ENCODE data around the gene NFATC2IP. TPM values are rescaled to one million over a fixed set of nuclear protein-coding genes. Genes with fewer than 3 reads are reported as not detected.
"Not testable (repeated sequence)": the region's sequence is repeated elsewhere in the genome, so short reads cannot be mapped to it uniquely, and the experiment has no call there.

The NFATC2IP gene
- polyA plus RNA-seq, 4 donors = 30.7 to 40.7 (median 33.2) TPM

DNA sequence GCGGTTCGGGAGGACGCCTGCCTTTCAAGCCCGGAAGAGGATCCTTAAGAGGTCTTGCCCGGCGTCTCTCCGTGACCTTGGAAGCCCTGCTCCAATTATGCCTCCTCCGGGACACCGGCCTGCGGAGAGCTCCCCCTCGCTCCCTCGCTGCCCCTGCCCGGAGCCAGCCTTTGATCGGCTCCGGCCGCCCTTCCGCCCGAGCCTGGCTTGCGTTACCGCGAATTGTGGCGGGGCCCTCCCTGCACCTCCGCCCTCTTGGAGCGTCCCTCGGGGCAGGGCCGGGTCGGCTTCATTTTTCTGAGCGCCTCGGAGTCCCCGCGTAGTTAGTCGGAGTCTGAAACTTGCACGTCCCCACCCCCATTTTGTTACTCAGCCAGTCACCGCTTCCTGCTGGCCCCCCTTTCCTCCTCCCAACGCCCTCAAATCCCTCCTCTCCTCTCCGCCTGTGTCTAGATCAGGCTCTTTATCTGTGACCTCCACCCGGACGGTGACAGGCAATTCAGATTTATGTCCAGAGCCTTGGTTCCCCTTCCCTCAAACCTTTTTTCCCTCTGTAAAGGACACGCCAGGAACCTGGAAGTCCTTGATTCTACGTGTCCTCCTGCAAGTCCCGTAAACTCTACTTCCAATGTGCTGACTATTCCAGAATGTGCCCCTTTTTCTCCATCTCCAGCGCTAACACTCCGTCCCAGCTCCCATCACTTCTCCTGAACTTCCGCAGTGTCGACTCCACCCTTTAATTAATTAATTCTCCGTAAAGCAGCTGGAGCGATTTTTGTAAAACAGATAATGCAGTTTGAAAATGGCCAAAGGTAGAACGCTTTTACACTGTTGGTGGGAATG, 25.1 kb upstream of the NFATC2IP start:
- peak; percentile 52 to 74 (median 72) for DNase-seq (ENCODE audit: low read depth in 4 of 4, low spot score in 3 of 4)

DNA sequence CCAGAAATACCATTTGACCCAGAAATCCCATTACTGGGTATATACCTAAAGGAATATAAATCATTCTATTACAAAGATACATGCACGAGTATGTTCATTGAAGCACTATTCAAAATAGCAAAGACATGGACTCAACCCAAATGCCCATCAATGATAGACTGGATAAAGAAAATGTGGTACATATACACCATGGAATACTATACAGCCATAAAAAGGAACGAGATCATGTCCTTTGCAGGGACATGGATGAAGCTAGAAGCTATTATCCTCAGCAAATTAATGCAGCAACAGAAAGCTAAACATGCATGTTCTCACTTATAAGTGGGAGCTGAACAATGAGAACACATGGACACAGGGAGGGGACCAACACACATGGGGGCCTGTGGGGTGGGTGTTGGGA, 24.5 kb upstream of the NFATC2IP start:
- DNase-seq (ENCODE audit: low read depth in 4 of 4, low spot score in 3 of 4) = not testable (repeated sequence)

DNA sequence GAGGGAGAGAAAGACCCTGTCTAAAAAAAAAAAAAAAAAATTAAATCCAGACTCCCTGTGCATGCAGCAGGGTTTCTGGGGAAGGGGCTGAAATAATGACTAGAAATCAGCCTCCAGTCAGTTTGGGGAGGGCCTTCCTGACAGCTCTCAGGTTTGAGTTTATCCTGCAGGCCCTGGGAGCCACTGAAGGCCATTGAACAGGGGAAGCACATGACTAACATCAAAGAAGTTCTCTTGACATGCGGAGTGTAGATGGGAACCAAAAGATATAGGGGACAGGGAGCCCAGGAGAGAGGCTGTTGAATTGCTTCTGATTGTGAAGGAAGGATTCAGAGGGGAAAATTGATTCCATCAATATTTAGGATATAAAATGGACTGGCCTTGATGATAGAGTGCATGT, 22.9 kb upstream of the NFATC2IP start:
- DNase-seq (ENCODE audit: low read depth in 4 of 4, low spot score in 3 of 4) = no peak

DNA sequence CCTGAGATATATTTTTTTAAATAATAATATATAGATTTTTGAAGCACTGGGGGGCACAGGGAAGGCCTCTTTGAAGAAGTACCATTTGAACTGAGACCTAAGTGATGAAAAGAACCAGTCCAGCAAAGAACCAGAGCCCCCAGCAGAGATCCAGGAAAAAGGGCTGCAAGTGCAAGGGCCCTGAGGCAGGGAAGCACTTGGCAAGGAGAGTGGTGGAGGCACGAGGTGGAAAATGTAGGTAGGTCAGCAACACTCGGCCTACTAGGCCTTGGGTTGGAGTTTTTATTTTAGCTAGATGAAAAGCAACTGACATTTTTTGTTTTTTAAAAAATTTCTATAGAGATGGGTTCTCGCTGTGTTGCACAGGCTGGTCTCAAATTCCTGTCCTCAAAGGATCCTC, 20.5 kb upstream of the NFATC2IP start:
- no peak for DNase-seq (ENCODE audit: low read depth in 4 of 4, low spot score in 3 of 4)

DNA sequence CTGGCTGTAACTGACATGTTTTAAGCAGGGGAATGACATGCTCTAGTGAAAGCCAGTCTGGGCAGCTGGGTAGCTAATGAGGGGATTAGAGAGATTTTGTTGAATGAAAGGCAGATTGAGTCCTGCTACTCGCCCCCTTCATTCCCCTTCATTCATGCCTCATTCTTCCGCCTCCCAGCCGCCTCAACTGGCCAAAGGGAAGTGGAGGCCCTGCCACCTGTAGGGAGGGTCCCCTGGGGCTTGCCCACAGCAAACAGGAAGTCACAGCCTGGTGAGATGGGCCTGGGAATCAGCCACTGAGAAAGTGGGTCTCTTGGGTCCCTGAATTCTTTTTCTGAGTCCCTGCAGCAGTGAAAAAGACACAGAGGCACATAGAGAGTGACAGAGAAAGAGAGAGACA, 20.1 kb upstream of the NFATC2IP start:
- DNase-seq (ENCODE audit: low read depth in 4 of 4, low spot score in 3 of 4) = no peak

DNA sequence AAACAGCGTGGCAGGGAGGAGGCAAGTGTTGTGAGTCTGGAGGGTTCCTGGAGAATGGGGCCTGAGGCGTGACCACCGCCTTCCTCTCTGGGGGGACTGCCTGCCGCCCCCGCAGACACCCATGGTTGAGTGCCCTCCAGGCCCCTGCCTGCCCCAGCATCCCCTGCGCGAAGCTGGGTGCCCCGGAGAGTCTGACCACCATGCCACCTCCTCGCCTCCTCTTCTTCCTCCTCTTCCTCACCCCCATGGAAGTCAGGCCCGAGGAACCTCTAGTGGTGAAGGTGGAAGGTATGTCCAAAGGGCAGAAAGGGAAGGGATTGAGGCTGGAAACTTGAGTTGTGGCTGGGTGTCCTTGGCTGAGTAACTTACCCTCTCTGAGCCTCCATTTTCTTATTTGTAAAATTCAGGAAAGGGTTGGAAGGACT, 18.9 kb upstream of the NFATC2IP start, which contains the start of gene CD19:
TSS of gene CD19 (plus strand) at position 171 of the 425 bp plus-strand sequence. CDS start at position 201, 30 bp downstream.
- DNase-seq (ENCODE audit: low read depth in 4 of 4, low spot score in 3 of 4) = no peak

DNA sequence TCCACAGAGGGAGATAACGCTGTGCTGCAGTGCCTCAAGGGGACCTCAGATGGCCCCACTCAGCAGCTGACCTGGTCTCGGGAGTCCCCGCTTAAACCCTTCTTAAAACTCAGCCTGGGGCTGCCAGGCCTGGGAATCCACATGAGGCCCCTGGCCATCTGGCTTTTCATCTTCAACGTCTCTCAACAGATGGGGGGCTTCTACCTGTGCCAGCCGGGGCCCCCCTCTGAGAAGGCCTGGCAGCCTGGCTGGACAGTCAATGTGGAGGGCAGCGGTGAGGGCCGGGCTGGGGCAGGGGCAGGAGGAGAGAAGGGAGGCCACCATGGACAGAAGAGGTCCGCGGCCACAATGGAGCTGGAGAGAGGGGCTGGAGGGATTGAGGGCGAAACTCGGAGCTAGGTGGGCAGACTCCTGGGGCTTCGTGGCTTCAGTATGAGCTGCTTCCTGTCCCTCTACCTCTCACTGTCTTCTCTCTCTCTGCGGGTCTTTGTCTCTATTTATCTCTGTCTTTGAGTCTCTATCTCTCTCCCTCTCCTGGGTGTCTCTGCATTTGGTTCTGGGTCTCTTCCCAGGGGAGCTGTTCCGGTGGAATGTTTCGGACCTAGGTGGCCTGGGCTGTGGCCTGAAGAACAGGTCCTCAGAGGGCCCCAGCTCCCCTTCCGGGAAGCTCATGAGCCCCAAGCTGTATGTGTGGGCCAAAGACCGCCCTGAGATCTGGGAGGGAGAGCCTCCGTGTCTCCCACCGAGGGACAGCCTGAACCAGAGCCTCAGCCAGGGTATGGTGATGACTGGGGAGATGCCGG, 18.2 kb upstream of the NFATC2IP start:
- DNase-seq (ENCODE audit: low read depth in 4 of 4, low spot score in 3 of 4) = no peak

DNA sequence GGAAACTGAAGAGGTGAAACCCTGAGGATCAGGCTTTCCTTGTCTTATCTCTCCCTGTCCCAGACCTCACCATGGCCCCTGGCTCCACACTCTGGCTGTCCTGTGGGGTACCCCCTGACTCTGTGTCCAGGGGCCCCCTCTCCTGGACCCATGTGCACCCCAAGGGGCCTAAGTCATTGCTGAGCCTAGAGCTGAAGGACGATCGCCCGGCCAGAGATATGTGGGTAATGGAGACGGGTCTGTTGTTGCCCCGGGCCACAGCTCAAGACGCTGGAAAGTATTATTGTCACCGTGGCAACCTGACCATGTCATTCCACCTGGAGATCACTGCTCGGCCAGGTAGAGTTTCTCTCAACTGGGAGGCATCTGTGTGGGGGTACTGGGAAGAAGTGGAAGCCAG, 17.6 kb upstream of the NFATC2IP start:
- no peak for DNase-seq (ENCODE audit: low read depth in 4 of 4, low spot score in 3 of 4)

DNA sequence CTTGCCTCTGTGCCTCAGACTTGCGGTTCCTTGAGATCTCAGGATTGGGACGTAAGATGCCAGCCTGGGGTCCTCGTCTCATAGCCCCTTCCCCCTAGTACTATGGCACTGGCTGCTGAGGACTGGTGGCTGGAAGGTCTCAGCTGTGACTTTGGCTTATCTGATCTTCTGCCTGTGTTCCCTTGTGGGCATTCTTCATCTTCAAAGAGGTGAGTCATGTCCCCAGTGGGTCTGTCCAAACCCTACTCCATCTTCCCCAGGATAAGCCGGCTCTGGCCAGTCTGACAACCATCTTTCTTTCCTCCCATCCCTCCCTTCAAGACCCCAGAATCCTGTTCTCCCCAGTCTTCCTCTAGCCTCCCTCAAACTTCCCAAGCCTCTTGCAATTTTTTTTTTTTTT, 15.4 kb upstream of the NFATC2IP start:
- no peak for DNase-seq (ENCODE audit: low read depth in 4 of 4, low spot score in 3 of 4)

DNA sequence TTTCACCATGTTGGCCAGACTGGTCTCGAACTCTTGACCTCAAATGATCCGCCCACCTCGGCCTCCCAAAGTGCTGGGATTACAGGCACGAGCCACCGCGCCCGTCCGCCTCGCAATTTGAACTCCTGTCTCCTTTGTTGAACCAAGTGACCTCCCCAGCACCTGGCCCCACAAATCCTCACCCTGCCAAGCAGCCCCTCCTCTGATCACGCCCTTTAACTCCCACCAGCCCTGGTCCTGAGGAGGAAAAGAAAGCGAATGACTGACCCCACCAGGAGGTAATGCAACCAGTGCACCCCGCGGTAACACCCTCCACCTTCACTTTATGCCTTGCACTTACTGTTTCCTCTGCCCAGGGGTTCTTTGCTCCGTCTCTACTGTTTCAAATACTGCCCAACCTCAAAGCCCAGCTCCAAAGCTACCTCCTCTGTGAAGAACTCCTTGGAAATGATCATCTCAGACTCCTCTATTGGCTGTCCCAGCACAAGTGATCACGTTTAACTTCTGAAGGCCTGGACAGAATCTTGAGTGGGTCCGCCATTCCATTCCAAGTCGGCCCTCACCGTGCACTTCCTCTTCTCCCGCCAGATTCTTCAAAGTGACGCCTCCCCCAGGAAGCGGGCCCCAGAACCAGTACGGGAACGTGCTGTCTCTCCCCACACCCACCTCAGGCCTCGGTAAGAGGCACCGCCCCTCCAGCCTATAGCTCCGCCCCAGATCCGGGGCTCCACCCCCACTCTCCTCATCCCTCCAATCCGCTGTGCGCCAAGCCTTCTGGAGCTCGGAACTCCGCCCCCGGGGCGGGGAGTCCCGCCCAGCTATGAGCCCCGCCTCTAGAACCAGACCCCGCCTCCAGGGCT, 14.6 kb upstream of the NFATC2IP start:
- DNase-seq (ENCODE audit: low read depth in 4 of 4, low spot score in 3 of 4) = no peak

DNA sequence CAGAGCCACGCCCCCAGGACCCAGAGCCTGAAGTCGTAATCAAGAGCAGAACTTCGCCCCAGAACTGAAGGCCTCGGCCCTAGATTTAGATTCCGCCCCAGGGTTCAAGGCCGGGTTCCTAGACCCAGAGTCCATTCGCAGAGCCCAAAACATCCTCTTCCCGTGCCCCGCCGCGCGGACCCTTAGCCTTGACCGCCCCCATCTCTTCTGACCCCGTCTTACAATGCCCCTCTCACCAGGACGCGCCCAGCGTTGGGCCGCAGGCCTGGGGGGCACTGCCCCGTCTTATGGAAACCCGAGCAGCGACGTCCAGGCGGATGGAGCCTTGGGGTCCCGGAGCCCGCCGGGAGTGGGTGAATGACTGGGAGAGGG, 14.0 kb upstream of the NFATC2IP start:
- DNase-seq (ENCODE audit: low read depth in 4 of 4, low spot score in 3 of 4) = no peak

DNA sequence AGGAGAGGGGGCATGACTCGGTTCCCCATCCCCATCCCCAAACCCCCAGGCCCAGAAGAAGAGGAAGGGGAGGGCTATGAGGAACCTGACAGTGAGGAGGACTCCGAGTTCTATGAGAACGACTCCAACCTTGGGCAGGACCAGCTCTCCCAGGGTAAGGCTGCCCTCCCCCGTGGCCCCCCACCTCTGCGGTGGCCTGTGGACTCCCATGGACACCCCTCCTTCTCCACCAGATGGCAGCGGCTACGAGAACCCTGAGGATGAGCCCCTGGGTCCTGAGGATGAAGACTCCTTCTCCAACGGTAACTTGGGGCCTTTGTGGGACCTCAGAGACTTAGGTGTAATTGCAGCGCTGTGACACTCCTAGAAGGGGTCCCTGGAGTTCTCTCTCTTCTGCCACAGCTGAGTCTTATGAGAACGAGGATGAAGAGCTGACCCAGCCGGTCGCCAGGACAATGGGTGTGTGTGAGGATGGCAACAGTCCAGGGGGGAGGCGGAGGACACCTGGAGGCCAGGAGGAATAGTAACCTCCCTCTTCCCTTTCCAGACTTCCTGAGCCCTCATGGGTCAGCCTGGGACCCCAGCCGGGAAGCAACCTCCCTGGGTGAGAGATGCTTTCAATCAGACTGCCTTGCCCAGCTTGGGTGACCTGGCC, 13.4 kb upstream of the NFATC2IP start:
- DNase-seq (ENCODE audit: low read depth in 4 of 4, low spot score in 3 of 4) = no peak

DNA sequence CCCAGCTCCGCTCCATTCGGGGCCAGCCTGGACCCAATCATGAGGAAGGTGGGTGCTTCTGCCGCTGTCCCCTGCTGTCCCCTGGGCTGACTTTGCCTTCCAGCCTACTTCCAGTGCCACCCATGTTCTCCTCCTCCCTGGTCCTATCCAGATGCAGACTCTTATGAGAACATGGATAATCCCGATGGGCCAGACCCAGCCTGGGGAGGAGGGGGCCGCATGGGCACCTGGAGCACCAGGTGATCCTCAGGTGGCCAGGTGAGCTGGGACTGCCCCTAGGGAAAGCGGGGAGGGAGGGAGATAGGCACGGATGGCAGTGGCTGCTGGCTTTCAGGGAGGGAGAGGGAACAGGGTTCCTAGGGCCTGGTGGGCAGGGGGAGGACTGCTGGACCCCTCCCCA, 12.0 kb upstream of the NFATC2IP start:
- DNase-seq (ENCODE audit: low read depth in 4 of 4, low spot score in 3 of 4) = no peak

DNA sequence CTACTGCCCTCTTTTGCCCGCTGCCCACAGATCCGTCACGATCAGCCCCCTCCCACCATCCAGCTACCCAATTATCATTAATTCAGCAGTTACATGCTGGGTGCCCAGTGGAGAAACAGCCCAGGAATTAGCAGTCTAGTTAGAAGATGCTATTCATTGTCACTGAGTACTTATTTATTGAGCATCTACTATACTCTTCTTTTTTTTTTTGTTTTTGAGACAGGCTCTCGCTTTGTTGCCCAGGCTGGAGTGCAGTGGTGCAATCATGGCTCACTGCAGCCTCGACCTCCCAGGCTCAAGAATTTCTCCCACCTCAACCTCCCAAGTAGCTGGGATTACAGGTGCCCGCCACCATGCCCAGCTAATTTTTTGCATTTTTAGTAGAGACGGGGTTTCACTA, 10.9 kb upstream of the NFATC2IP start:
- DNase-seq (ENCODE audit: low read depth in 4 of 4, low spot score in 3 of 4) = not testable (repeated sequence)

DNA sequence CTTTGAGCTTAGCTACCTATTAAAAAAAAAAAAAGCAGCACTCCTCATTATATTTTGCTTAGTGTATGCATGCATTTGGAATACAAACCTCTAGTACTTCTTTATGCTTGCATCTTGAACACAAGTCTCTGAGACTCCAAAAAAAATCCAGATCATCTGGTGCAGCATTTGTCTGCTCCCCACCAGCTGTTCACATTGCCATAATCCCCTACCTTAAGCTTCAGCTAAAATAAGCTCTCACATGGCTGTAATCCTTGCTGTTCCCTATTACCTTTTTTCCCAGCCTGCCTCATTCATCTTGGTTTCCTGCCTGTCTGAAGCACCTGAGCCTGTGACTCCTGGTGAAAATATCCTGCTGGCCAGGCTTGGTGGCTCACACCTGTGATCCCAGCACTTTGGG, 7.5 kb upstream of the NFATC2IP start:
- no peak for DNase-seq (ENCODE audit: low read depth in 4 of 4, low spot score in 3 of 4)

DNA sequence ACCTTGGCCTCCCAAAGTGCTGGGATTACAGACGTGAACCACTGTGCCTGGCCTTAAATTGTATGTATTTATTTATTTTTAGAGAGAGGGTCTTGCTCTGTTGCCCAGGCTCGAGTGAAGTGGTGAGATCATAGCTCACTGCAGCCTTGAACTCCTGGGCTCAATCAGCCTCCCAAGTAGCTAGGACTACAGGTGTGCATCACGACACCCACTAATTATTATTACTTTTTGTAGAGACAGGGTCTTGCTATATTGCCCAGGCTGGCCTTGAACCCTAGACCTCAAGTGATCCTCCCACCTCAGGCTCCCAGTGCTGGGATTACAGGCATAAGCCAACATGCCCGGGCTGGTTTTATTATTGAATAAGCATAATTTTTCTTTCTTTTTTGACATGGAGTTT, 4.1 kb upstream of the NFATC2IP start:
- no peak for DNase-seq (ENCODE audit: low read depth in 4 of 4, low spot score in 3 of 4)

DNA sequence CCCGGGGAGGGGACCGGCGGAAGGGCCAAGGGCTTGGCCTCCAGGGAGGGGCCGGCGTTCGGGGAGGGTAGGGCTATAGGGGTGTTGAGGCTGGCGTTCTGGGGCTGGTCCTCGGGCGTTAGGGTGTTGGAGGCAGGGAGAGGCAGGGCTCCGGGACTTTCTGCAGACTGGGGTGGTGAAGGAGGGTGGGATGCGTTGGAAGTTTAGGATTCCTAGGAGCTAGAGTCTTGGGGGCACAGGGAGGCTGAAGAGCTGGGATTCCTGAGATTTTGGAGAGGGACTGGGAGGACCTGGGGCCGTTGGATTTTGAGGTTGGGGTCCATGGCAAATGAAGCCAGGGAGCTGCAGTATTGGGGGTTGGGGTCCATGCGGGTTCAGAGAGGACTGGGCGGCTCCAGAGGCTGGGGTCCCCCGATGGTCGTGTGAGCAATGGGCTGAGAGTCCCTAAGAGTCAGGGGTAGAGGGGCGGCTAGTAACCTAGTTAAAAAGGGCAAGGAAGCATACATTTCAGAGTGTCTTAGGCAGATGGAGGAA, 740 bp downstream of the NFATC2IP start:
- DNase-seq (ENCODE audit: low read depth in 4 of 4, low spot score in 3 of 4) = no peak

DNA sequence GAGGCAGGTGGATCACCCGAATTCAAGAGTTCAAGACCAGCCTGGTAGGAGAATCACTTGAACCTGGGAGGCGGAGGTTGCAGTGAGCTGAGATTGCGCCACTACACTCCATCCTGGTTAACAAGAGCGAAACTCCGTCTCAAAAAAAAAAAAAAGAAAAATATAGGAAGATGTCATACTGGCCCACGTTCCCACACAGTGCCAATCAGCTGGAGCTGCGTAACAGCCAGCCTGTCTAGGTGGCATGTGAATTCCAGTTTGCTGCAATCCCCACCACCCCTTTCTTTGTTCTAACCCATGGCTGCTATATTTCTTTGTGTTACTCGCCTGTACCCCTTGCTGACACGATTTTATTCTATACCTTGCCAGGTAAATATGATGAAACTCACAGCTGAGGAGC, 7.5 kb downstream of the NFATC2IP start:
- no peak for DNase-seq (ENCODE audit: low read depth in 4 of 4, low spot score in 3 of 4)

DNA sequence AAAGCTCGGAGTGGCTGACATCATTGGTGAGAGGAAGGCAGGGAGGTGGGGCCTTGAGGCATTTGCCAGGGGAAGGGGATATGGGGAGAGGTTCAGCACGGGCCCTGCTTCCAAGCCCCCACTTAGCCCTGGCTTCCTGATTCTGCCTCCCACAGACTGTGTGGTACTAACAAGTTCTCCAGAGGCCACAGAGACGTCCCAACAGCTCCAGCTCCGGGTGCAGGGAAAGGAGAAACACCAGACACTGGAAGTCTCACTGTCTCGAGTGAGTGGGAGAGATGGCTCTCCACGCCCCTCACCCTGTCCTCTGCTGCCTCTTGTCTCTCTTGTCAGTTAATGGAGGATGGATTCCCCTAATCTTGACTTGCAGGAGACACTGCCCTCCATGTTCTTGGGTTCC, 8.1 kb downstream of the NFATC2IP start:
- DNase-seq (ENCODE audit: low read depth in 4 of 4, low spot score in 3 of 4) = no peak

DNA sequence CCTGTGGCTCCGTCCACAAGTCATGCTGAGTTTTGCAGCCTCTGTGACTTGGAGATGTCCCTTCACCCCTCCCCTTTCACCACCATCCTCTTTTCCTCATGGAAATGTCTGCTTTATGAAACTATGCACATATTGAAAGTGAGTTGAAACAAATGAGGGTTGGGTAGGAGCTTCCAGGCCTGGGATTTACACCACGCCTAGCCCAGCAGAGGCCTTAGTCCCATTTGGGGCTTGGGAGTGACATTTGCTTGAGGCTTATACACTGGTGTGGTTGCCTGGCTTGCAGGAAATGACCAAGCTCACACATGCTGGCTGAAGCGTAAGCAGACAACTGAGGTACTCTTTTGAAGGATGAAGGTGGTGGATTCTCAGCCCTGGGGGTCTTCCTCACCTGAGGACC, 13.3 kb downstream of the NFATC2IP start:
- no peak for DNase-seq (ENCODE audit: low read depth in 4 of 4, low spot score in 3 of 4)
